B cell (primary cell): ENCODE data around the gene ESRRB. TPM values are rescaled to one million over a fixed set of nuclear protein-coding genes. Genes with fewer than 3 reads are reported as not detected.

ENCODE experiments used
- ATAC-seq: fragments of 200-7000 bp; cut with Tn5 transposase; one replicate; pipeline ENCODE4 v1.10.0; 2021; ENCODE audit warnings: low read depth, mild to moderate bottlenecking, moderate number of reproducible peaks, moderate library complexity
- CTCF ChIA-PET: fragments of 350-600 bp; sonication (Branson Sonifier 250); formaldehyde crosslinking; loops from one replicate; lab custom pipeline; 2021; ENCODE audit warnings: antibody characterized with exemption, inconsistent platforms; lab: Charles Lee
- POLR2A ChIA-PET: fragments of 350-600 bp; sonication (Branson Sonifier 250); formaldehyde crosslinking; loops from one replicate; lab custom pipeline; 2021; ENCODE audit warnings: antibody characterized with exemption; lab: Charles Lee
- DNase-seq: peaks from one replicate; pipeline ENCODE4 v3.0.0; 2013
- H2AFZ ChIP-seq: 2 replicates; pipeline ENCODE4 v1.6.1; 2012; ENCODE audit warnings: mild to moderate bottlenecking, low read depth, low read length; ENCODE audit not compliant: insufficient read depth, poor library complexity, severe bottlenecking
- H3K27ac ChIP-seq, 2 donors: 1 replicate in 1 of 2; 2 replicates in 1 of 2; pipeline ENCODE4 v1.5.1; 2012 to 2013; ENCODE audit warnings: low read length in 2 of 2, mild to moderate bottlenecking in 2 of 2, moderate library complexity in 1 of 2
- H3K27me3 ChIP-seq, 4 experiments: fragments of 200-600 bp in 1 of 4; sonication (generic) in 1 of 4; replicated peaks in 1 of 4; 1 replicate in 2 of 4; 2 replicates in 2 of 4; pipeline versions ENCODE4 v1.6.1 to v1.7.0; 2013 to 2016; ENCODE audit warnings: low read length in 3 of 4, mild to moderate bottlenecking in 2 of 4, mixed read lengths in 1 of 4, moderate library complexity in 1 of 4; ENCODE audit not compliant: insufficient read depth in 4 of 4, control insufficient read depth in 3 of 4; ENCODE audit errors: control extremely low read depth in 1 of 4
- H3K36me3 ChIP-seq, 2 experiments: replicated peaks in 1 of 2; 1 replicate in 1 of 2; 2 replicates in 1 of 2; pipeline versions ENCODE4 v1.6.1 to v1.7.1; 2013; ENCODE audit warnings: low read length in 1 of 2; ENCODE audit not compliant: insufficient read depth in 2 of 2, control insufficient read depth in 1 of 2; ENCODE audit errors: control extremely low read depth in 1 of 2, extremely low read depth in 1 of 2
- H3K4me1 ChIP-seq, 2 donors: fragments of 200-600 bp in 1 of 2; sonication (generic) in 1 of 2; 1 replicate in 1 of 2; 2 replicates in 1 of 2; pipeline versions ENCODE4 v1.5.1 to v1.6.1; 2013 to 2017; ENCODE audit warnings: low read length in 2 of 2; ENCODE audit not compliant: control insufficient read depth in 2 of 2, insufficient read depth in 2 of 2
- H3K4me2 ChIP-seq: replicated peaks from 2 replicates; pipeline ENCODE3; 2012; ENCODE audit warnings: mild to moderate bottlenecking, low read depth, low read length; ENCODE audit not compliant: poor library complexity, severe bottlenecking
- H3K4me3 ChIP-seq, 5 experiments: fragments of 200-600 bp in 1 of 5; sonication (generic) in 1 of 5; 1 replicate in 3 of 5; 2 replicates in 2 of 5; pipeline versions ENCODE4 v1.5.1 to v1.7.0; 2011 to 2016; ENCODE audit warnings: low read length in 4 of 5, mild to moderate bottlenecking in 4 of 5, low read depth in 2 of 5, control low read depth in 1 of 5, moderate library complexity in 1 of 5; ENCODE audit not compliant: insufficient read depth in 1 of 5; ENCODE audit errors: control extremely low read depth in 1 of 5, extremely low read depth in 1 of 5
- H3K79me2 ChIP-seq: fragments of 200-600 bp; sonication (generic); one replicate; pipeline ENCODE4 v1.6.0; 2016; ENCODE audit warnings: low read length; ENCODE audit not compliant: control insufficient read depth, insufficient read depth
- H3K9ac ChIP-seq: fragments of 200-600 bp; sonication (generic); 2 replicates; pipeline ENCODE4 v1.6.1; 2017; ENCODE audit warnings: mild to moderate bottlenecking, low read length, moderate library complexity
- H3K9me3 ChIP-seq, 3 donors: one replicate each; pipeline versions ENCODE4 v1.6.1 to v1.7.1; 2013; ENCODE audit warnings: low read length in 2 of 3; ENCODE audit not compliant: control insufficient read depth in 2 of 3, insufficient read depth in 1 of 3; ENCODE audit errors: control extremely low read depth in 1 of 3
- H4K20me1 ChIP-seq: 2 replicates; pipeline ENCODE4 v1.6.0; 2012; ENCODE audit warnings: mild to moderate bottlenecking, low read length; ENCODE audit not compliant: insufficient read depth, control insufficient read depth, poor library complexity, severe bottlenecking
- H3K27ac Mint-ChIP-seq: one replicate; pipeline ENCODE4 v1.8.0; 2021; ENCODE audit warnings: mixed read lengths
- H3K27me3 Mint-ChIP-seq: one replicate; pipeline ENCODE4 v1.8.0; 2021; ENCODE audit warnings: mixed read lengths
- H3K4me1 Mint-ChIP-seq: one replicate; pipeline ENCODE4 v1.8.0; 2021; ENCODE audit warnings: mixed read lengths
- H3K4me3 Mint-ChIP-seq: one replicate; pipeline ENCODE4 v1.8.0; 2021; ENCODE audit warnings: mixed read lengths
- H3K9me3 Mint-ChIP-seq: one replicate; pipeline ENCODE4 v1.8.0; 2022; ENCODE audit warnings: mixed read lengths; ENCODE audit not compliant: insufficient read depth
- EZH2 ChIP-seq: IDR thresholded peaks from 2 replicates; pipeline ENCODE4 v1.6.1; 2012; ENCODE audit warnings: borderline replicate concordance, low read depth, mild to moderate bottlenecking, moderate library complexity, low read length; ENCODE audit not compliant: insufficient read depth, poor library complexity, severe bottlenecking
- WGBS: methylation state at CpG from one replicate; pipeline ENCODE4 v1.1.5; 2013; ENCODE audit warnings: missing lambda C conversion rate; ENCODE audit not compliant: insufficient coverage; 5-methylcytosine and 5-hydroxymethylcytosine counted together
- intact Hi-C: fragments of 100-400 bp; cut with micrococcal nuclease; formaldehyde crosslinking; loops from one replicate; pipeline ENCODE4 v1.10.0; 2022
- polyA plus RNA-seq: library from polyadenylated mRNA; depleted of rRNA; stranded (reverse); fragments of >200 nt; gene quantifications from 2 replicates; pipeline ENCODE4 v1.2.3, GENCODE V29; 2012
- total RNA-seq, 2 donors: library from RNA; stranded (reverse); fragments of 120-200 nt in 1 of 2; gene quantifications; 1 replicate in 1 of 2; 2 replicates in 1 of 2; pipeline versions ENCODE4 v1.2.3 to v1.2.4, GENCODE V29; 2013 to 2022
- TF ChIP-seq, protein P1 (sequence below): fragments of 200-600 bp; IDR thresholded peaks from one replicate; pipeline ENCODE4 v1.8.0; 2022; ENCODE audit warnings: antibody characterized with exemption, mild to moderate bottlenecking

The ESRRB gene
- total and polyA plus RNA-seq, 2 donors (not counting 1 experiment from before 2014, with no cell fraction given) = 0.13 TPM; not detected in 1

DNA sequence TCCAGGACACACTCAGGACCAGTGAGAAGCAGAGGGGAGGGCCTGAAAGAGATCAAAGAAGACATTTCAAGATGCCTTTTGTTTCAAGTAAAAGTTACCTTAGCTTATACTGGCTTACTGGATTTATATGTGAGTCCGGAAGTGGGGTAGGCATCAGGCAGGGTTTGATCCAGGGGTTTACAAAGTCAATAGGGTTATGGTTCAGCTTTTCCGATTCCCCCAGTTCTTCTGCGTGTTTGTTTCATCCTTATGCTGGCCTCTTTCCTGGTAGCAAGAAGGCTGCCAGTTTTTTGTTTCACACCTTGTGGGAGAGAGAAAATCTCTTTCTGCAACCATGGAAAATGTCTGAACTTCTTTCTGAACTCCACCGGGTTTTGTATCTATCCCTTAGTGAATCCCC, 126.3 kb downstream of the ESRRB start:
- no peaks in the 10 kb centered on the region for H3K4me1 Mint-ChIP-seq
- CTCF ChIA-PET = no interaction called here
- 93% methylated on average over 3 of the region's 4 CpGs for WGBS

DNA sequence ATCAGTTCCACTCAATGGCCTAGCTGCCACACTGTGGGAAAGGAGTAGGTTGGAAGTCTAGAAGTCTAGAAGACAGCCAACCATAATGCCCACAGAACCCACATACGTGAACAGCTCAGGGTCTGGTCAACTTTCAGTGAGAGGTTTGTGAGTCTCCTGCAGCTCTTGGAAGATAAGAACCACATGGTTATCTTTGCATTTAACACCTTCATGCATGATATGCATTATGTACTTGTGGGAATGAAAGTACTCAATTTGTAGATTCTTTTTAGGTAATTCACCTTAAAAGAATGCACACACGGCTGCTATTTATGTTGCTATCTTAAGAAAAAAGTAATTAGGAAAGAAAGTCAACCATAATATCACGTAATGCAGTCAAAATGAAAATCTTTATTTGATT, 126.7 kb downstream of the ESRRB start:
- Histone ChIP-seq H2AFZ (no peak overlapping the region), H3K27ac (no peak overlapping the region), H3K9ac (no peak overlapping the region), H3K27me3 (peaks cover 0 to 4% (median 0%) of the 10 kb centered on the region in 4 experiments), H3K36me3 (no peaks in the 10 kb centered on the region), H3K4me2 (no peak overlapping the region), H4K20me1 (no peaks in the 10 kb centered on the region), H3K4me1 (no peaks in the 10 kb centered on the region), H3K79me2 (no peaks in the 10 kb centered on the region), H3K4me3 (no peak overlapping the region), H3K9me3 (no peaks in the 10 kb centered on the region)
- ATAC-seq (no peak), DNase-seq (no peak)
- intact Hi-C loops = no loop called here
- CTCF ChIA-PET = no interaction called here
- TF ChIP-seq, protein P1, sequence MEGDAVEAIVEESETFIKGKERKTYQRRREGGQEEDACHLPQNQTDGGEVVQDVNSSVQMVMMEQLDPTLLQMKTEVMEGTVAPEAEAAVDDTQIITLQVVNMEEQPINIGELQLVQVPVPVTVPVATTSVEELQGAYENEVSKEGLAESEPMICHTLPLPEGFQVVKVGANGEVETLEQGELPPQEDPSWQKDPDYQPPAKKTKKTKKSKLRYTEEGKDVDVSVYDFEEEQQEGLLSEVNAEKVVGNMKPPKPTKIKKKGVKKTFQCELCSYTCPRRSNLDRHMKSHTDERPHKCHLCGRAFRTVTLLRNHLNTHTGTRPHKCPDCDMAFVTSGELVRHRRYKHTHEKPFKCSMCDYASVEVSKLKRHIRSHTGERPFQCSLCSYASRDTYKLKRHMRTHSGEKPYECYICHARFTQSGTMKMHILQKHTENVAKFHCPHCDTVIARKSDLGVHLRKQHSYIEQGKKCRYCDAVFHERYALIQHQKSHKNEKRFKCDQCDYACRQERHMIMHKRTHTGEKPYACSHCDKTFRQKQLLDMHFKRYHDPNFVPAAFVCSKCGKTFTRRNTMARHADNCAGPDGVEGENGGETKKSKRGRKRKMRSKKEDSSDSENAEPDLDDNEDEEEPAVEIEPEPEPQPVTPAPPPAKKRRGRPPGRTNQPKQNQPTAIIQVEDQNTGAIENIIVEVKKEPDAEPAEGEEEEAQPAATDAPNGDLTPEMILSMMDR = no peak
- no peak for TF ChIP-seq EZH2
- no CpG with 5 or more reads among the region's 3 CpGs for WGBS
- peaks cover 13% of the 10 kb centered on the region for H3K27me3 Mint-ChIP-seq
- H3K27ac Mint-ChIP-seq = no peak overlapping the region
- no peaks in the 10 kb centered on the region for H3K9me3 Mint-ChIP-seq
- H3K4me3 Mint-ChIP-seq = no peak overlapping the region
- POLR2A ChIA-PET = no interaction called here
- H3K4me1 Mint-ChIP-seq = no peaks in the 10 kb centered on the region

More for the DNA sequence above, 126.3 kb downstream of the ESRRB start:
- Mint-ChIP-seq H3K27me3 (peaks cover 13% of the 10 kb centered on the region), H3K9me3 (no peaks in the 10 kb centered on the region), H3K4me3 (no peak overlapping the region), H3K27ac (no peak overlapping the region)
- Histone ChIP-seq H4K20me1 (no peaks in the 10 kb centered on the region), H3K27me3 (peaks cover 0 to 4% (median 0%) of the 10 kb centered on the region in 4 experiments), H2AFZ (no peak overlapping the region), H3K4me2 (no peak overlapping the region), H3K9me3 (no peaks in the 10 kb centered on the region), H3K4me1 (no peaks in the 10 kb centered on the region), H3K27ac (no peak overlapping the region), H3K4me3 (no peak overlapping the region), H3K79me2 (no peaks in the 10 kb centered on the region), H3K9ac (no peak overlapping the region), H3K36me3 (no peaks in the 10 kb centered on the region)
- ATAC-seq (no peak), DNase-seq (no peak)
- POLR2A ChIA-PET = no interaction called here
- intact Hi-C loops = no loop called here
- TF ChIP-seq EZH2 = no peak
- TF ChIP-seq, protein P1 = no peak
